Anterior cingulate cortex (tissue), 58 donors: Measurements from ENCODE around the gene CDX4.
"Not testable (repeated sequence)": the region's sequence is repeated elsewhere in the genome, so short reads cannot be mapped to it uniquely, and the experiment has no call there.

Source experiments
- DNase-seq, 58 donors: peaks; one replicate each; lab custom pipeline; 2025; lab: John Stamatoyannopoulos, UW

CDX4 gene, protein sequence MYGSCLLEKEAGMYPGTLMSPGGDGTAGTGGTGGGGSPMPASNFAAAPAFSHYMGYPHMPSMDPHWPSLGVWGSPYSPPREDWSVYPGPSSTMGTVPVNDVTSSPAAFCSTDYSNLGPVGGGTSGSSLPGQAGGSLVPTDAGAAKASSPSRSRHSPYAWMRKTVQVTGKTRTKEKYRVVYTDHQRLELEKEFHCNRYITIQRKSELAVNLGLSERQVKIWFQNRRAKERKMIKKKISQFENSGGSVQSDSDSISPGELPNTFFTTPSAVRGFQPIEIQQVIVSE

DNA sequence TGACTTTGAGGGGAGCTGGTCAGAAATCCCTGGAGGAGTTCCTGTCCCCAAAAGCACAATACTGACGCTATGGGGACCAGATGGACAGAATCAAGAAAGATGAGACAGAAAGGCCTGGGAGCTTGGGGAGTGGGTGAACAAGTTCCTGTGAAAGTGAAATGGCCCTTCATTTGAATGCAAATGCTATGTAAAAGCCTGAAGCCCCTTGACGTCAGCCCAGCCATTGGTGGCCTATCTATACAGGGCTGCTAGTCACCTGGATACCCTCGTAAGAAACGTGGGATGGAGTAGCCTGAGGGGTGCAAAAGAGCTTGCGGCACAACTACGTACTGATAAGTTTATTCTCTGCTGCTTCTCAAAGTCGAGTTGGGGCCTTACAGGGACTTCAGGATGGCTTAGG, at the start of gene CDX4:
TSS of gene CDX4 (plus strand) at position 223 of the 400 bp plus-strand sequence. CDS start 201 bp downstream, outside the sequence.
- no peak for DNase-seq

DNA sequence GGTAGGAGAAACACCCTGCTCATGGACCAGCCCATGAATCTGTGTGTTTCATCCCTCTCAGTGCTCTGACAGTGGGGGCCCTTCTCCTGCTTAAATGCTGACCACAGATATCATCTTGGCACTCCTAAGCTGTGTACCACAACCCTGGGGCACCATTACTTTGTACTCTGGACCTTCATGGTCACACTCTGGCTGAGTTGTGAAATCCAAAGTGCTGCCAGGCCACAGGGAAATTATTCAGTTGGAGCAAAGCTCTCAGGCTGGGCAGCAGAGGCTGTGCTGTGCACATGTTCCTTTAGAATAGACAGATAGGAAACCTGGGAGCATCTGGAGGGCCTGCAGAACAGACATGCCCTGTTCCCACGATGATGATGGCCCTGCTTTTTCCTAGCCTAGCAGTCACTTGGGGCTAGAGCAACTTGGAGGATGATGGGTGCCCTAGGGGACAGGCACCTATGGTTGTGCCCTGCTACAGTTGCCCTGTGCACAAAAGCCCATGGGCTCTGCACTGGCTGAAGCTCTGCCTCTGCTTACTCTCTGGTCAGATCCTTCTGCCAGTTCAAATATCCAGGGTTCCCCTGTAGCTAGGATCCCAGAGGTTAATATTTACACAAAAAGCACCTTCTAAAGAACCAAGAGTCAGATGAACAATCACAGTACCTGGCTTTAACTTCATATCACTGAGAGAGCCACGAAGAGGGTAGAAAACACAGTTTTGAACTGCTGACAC, 48.5 kb upstream of the CDX4 start:
- no peak for DNase-seq

- no peak for DNase-seq
These were observed 46.6 kb upstream of the CDX4 start for GRCh38 chrX:73400136-73400748.

DNA sequence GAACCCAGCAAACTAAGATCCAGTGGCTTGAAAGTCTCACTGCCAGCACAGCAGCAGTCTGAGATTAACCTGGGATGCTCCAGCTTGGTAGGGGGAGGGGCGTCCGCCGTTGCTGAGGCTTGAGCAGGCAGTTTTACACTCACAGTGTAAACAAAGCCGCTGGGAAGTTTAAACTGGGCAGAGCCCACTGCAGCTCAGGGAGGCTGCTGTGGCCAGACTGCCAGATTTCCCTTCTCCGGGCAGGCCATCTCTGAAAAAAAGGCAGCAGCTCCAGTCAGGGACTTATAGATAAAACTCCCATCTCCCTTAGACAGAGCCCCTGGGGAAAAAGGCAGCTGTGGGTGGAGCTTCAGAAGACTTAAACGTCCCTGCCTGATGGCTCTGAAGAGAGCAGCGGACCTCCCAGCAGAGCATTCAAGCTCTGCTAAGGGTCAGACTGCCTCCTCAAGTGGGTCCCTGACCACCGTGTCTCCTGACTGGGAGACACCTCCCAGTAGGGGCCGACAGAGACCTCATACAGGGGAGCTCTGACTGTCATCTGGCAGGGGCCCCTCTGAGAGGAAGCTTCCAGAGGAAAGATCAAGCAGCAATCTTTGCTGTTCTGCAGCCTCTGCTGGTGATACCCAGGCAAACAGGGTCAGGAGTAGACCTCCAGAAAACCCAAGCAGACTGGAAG, 45.1 kb upstream of the CDX4 start:
- no peak for DNase-seq

DNA sequence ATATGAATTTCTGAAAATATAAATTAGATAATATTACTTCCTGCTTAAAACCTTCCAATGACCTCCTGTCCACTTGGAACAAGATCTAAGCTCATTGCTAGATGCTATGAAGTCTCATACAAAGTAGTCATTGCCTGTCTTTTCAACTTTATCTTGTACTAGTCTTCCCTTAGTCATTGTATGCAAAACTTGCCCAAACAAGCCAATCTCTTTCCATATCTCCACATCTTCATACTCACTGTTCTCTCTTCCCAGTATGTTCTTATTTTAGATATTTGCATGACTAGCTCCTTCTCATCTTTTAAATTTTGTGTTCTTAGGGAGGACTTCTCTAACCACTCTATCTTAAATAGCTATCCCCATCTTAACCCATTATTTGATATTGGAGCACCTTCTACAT, 33.9 kb upstream of the CDX4 start:
- no peak for DNase-seq

GRCh38 chrX:73447311-73447794, 500 bp downstream of the CDX4 start:
- no peak for DNase-seq

DNA sequence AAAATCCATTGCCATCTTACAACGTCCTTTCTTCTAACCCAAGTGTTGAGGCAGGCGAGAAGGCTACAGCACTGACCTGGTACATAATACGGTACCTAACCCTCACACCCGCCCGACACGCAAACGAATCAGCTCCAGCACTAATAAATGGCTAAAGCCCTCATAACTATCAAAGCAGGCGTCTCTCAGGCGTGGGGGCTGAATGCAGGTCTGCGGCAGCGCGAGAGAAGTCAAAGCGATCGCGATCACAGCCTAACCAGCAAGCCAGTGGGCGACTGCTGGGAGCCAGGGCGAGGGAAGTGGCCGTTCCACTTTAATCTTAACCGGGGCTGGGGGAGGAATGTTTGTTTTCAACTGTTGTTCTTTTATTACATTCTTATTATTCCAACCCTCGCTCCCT, 1.5 kb downstream of the CDX4 start:
- DNase-seq: no peak

GRCh38 chrX:73455171-73455570, 8.3 kb downstream of the CDX4 start:
- no peak for DNase-seq

DNA sequence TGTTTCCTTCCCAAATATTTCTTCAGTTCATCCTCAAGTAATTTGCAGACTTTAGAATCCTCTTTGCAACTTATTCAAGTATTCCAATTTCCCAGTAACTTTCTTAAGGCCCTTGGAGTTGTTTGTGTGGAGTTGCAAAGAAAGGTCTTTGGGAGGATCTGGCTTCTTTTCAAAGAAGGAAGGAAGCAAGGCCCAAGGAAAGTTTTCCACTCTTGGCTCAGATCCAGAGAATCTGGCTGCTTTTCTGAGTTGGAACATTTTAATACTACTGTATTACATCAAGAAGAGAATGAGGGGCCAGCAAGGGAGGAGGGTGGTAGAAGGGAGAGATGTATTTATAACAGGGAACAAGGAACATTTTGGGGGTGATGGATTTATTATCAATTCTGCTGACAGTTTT, 10.5 kb downstream of the CDX4 start:
- no peak for DNase-seq

DNA sequence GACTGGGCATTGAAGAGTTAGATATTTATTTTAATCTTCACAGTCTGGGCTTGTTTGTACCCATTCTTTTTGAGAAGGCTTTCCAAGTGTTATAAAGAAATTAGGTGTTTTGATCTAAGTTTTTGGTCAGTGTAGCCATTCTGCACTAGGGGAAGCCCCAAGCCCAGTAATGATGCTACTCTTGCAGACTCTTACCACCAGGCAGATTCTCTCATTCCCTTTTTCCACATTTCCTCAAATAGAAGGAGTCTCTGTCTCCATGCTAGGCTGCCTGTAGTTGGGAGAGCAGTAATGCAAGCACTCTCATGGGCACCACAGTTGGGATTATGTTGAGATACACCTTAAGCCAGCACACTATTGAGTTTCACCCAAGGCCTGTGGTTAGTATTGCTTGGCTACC, 21.5 kb downstream of the CDX4 start:
- DNase-seq: no peak

- no peak for DNase-seq
These were observed 32.1 kb downstream of the CDX4 start for GRCh38 chrX:73478961-73479360.

- no peak for DNase-seq
These were observed 34.7 kb downstream of the CDX4 start for GRCh38 chrX:73481521-73481920.

GRCh38 chrX:73490661-73491060, 43.8 kb downstream of the CDX4 start:
- no peak for DNase-seq

DNA sequence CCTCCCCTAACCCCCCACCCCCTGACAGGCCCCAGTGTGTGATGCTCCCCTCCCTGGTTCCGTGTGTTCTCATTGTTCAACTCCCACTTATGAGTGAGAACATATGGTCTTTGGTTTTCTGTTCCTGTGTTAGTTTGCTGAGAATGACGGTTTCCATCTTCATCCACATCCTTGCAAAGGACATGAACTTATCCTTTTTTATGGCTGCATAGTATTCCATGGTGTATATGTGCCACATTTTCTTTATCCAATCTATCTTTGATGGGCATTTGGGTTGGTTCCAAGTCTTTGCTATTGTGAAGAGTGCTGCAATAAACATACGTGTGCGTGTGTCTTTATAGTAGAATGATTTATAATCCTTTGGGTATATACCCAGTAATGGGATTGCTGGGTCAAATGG, 45.3 kb downstream of the CDX4 start:
- not testable (repeated sequence) for DNase-seq
